ENCODE results near the gene ESM1.
A peak's percentile ranks its signal among the peaks of the same experiment; 100 is the strongest.
"Not testable (repeated sequence)": the region's sequence is repeated elsewhere in the genome, so short reads cannot be mapped to it uniquely, and the experiment has no call there.

The ESM1 gene, protein sequence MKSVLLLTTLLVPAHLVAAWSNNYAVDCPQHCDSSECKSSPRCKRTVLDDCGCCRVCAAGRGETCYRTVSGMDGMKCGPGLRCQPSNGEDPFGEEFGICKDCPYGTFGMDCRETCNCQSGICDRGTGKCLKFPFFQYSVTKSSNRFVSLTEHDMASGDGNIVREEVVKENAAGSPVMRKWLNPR

DNA sequence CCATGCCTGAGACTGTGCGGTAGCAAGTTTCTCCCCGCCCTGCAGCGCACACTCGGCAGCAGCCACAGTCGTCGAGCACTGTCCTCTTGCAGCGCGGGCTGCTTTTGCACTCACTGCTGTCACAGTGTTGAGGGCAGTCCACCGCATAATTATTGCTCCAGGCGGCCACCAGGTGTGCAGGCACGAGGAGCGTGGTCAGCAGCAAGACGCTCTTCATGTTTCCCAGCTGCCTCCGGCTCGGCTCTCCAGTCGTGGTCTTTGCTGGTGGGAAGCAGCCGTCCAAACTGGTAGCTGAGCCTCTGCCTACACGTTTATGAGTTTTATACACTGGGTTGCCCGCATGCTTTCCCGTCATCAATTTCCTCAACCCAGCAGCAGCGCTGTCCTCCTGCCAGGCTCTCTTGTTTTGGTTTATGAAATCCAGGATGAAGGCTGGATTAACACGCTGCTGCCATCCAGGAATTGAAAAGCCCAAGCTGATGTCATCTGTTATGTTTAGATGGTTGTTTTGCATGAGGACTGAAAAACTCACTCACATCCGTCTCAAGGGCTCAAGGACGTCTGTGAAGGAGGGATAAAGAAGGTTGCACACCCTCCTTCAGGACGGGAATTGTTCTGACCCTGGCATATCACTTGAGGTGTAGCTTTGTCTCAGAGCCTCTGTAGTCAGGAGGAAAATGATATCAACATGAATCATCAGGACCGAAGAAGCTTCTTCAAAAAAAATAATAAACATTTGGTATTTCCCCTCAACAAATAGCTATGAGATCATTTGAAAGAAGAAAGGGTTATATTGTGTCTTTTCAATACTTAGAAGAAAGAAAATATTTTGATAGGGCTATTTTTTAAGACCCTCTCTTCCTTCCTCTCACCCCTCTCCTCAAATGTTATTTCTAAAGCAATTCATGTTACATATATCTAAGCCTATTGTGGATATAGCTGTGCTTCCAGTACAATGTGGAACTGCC, at the start of gene ESM1:
ESM1 (minus strand) TSS at position 293 of the 968 bp plus-strand sequence; CDS start at position 217, 76 bp downstream.
- DNase-seq (ENCODE audit: low read depth), result peak; percentile 6

DNA sequence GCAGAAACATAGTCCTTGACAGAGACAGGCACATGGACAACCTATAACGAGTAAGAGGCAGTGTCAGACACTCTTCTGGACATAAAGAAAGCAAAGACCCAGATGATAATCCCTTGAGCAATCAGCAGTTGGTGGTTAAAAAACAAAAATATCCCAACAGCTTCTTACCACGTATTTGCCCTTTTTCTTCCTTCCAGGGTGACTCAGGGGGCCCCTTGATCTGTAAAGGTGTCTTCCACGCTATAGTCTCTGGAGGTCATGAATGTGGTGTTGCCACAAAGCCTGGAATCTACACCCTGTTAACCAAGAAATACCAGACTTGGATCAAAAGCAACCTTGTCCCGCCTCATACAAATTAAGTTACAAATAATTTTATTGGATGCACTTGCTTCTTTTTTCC, 48.2 kb upstream of the ESM1 start:
- DNase-seq (ENCODE audit: low read depth), result no peak

GRCh38 chr5:55031492-55031891, 46.1 kb upstream of the ESM1 start:
- DNase-seq (ENCODE audit: low read depth), result no peak

DNA sequence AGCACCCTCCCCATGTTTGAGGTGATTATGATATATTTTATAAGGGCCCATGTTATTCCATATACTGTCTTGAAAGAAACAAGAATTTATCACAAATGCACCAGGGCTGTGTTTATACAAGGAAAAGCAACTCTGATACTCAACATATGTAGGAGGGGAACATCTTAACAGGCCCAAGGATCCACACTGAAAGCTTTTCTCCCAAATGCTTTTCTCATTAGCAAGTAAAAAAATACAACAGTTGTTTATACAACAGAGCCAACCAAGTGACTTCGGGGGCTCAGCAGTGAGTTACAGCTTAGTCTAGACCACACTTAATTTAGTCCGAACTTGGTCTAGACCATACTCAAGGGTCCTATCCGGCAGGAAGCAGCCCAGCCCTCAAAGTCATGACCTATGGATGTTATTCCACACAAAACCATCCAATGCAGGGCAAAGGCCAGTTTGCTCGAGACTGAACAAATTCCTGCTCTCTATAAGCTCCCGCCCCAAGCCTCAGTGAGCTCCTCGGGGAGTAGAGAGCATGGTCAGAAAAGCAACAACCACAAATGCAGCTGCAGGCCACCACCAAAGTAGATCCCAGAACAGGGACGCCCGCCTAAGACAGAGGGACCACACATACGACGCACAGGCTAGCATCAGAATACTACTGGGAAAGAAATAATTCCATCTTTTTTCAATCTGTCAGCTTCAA, 45.4 kb upstream of the ESM1 start:
- DNase-seq (ENCODE audit: low read depth), result no peak

GRCh38 chr5:55030220-55030619, 44.8 kb upstream of the ESM1 start:
- no peak for DNase-seq (ENCODE audit: low read depth)

GRCh38 chr5:55027595-55027994, 42.2 kb upstream of the ESM1 start:
- DNase-seq (ENCODE audit: low read depth), result no peak

GRCh38 chr5:55022450-55022849, 37.1 kb upstream of the ESM1 start:
- no peak for DNase-seq (ENCODE audit: low read depth)

GRCh38 chr5:55021821-55022220, 36.4 kb upstream of the ESM1 start:
- DNase-seq (ENCODE audit: low read depth), result no peak

- peak; percentile 3 for DNase-seq (ENCODE audit: low read depth)
Observed at GRCh38 chr5:55021410-55021809, 36.0 kb upstream of the ESM1 start.

GRCh38 chr5:55010149-55010548, 24.8 kb upstream of the ESM1 start:
- not testable (repeated sequence) for DNase-seq (ENCODE audit: low read depth)

DNA sequence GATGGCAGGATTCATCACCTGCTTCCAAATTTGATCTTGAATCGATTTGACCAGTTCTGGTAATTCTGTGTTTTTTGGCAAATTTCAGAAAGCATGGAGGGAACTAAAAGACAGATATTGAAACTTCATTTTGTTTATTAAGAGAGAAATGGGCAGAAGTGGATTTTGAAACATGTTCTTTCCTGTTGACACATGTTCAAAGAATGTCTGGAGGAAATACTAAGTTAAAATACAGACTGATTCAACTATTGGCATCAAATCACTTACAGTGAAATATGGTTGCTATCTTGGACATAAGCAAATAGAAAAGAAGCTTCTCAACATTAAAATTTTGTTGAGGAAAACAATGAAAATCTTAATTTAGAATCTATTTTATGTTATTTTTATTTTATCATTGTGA, 19.3 kb upstream of the ESM1 start:
- DNase-seq (ENCODE audit: low read depth), result no peak

DNA sequence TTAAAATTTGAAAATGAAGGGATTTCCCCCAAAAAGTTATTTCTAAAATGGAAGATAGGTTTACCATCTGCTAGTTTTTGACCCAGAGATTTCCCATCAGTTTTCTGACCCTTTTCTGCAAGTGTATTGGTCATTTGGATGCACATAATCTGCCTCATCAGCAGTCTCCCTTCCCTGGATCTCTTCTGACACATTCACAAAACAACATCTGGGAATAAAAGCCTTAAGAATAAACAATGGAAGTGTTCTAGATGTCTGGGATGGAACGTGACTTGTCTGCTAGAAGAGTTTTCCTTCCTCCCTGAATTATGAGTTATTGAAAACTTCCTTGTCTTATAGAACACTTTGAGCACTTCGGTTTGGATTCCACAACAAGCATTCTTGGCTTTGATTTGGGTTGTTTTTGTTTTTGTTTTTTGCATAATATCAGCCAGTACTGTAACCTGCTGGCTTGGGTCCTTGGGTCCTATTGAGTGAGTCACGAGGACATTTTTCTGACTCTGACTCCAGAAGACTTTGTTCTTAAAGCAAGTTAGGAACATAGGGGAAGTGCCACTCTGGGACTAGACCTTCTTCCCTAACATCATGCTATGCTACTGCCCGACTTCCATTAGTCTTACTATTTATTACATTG, 18.2 kb upstream of the ESM1 start:
- DNase-seq (ENCODE audit: low read depth), result no peak

DNA sequence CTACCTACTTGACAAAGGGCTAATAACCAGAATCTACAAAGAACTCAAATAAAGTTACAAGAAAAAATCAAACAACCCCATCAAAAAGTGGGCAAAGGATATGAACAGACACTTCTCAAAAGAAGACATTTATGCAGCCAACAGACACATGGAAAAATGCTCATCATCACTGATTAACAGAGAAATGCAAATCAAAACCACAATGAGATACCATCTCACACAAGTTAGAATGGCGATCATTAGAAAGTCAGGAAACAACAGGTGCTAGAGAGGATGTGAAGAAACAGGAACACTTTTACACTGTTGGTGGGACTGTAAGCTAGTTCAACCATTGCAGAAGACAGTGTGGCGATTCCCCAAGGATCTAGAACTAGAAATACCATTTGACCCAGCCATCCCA, 16.8 kb upstream of the ESM1 start:
- not testable (repeated sequence) for DNase-seq (ENCODE audit: low read depth)

- DNase-seq (ENCODE audit: low read depth), result no peak
Observed at GRCh38 chr5:54997081-54997480, 11.7 kb upstream of the ESM1 start.

- DNase-seq (ENCODE audit: low read depth), result no peak
Observed at GRCh38 chr5:54996466-54996865, 11.1 kb upstream of the ESM1 start.

GRCh38 chr5:54995168-54995567, 9.8 kb upstream of the ESM1 start:
- no peak for DNase-seq (ENCODE audit: low read depth)

DNA sequence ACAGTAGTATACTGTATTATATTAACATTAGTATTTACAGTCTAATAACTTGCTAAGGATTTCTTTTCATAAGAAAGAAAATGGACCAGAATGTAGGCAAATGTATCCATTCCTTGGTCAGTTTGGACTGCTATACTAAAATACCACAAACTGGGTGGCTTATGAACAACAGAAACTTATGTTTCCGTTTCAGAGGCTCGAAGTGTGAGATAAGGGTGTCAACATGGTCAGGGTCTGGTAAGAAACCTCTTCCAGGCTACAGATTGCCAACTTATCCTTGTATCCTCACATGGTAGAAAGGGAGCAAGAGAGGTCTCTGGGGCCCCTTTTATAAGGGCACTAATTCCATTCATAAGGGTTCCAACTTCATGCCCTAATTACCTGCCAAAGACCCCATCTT, 9.2 kb upstream of the ESM1 start:
- DNase-seq (ENCODE audit: low read depth), result no peak

DNA sequence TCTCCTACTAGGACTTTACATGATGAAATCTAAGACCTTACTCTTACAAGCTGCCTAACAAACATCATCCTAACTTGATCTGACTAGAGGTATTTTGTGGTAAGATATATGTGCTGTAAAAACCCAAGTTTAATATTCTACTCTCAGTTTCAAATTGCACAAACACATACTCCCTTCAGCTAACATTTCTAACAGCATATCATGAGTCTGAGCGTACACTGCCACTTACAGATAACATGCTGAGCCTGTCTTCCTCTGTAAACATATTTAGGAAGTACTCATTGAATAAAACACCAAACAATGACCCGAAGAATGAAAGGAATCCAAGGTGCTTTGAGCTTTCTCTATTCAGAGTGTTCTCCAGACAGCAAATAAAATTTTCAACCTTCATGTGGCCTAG, 7.9 kb upstream of the ESM1 start:
- no peak for DNase-seq (ENCODE audit: low read depth)

DNA sequence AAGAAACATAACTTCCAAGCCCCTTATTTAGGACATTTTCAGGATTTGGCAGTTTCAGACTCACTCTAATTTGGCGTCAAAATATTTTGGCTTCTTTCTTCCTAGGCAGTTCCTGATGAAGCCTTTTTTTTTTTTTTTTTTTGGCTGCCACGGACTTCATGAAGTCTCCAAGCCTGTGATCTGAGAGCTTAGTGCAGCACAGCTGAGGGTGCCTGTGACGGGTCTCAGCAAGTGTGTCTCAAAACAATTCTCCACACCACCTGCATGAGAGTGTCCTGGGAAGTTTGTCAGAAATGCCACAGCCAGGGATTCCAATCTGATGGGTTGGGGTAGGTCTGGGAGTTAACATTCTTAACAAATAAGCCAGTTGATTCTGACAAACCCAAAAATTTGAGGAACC, 6.0 kb upstream of the ESM1 start:
- DNase-seq (ENCODE audit: low read depth), result no peak

DNA sequence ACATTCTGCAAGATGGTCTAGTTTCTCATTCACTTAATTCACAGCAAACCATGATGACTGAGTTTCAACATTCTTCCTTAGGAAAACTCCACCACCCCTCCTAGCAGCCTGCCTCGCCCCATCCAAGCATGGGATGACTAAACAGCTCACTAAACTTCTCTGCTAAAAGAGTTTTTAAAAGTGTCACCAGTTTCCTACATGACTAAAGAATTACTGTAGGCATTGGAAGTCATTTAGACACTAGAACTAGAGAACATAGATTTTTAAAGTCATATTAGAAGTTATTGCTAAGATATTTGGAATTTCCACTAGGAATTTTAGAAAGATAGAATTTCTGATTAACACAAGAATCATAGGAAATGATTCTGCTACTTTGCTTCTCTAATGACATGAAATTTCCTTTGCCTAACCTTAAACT, 5.5 kb upstream of the ESM1 start:
- no peak for DNase-seq (ENCODE audit: low read depth)

- no peak for DNase-seq (ENCODE audit: low read depth)
Observed at GRCh38 chr5:54988817-54989216, 3.4 kb upstream of the ESM1 start.

DNA sequence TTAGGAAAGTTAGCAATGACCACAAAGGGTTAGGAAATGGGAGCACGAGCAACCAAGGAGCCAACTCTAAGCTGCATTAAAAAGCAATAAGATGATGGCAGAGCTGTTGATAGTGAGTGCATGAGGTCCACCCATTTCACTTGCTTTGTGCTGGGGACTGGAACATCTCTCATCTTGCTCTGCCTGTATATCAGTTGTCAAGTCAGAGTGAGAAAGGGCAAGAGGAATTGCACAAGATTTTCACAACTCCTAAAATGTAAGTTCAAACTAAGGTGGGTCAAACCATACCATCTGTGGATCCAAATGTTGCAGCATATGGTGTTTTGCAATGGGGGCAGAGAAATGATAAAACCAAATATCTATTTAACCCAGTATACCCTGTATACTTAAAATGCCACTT, 2.8 kb upstream of the ESM1 start:
- DNase-seq (ENCODE audit: low read depth), result no peak
